GM12872 (cell line): ENCODE data around the gene CHST15.

Source experiments
- TF ChIP-seq, protein P1 (sequence below): IDR thresholded peaks from 3 replicates; pipeline ENCODE4 v1.5.1; 2011; ENCODE audit warnings: low read depth, mild to moderate bottlenecking, low read length, moderate library complexity; ENCODE audit not compliant: insufficient read depth

CHST15 gene

DNA sequence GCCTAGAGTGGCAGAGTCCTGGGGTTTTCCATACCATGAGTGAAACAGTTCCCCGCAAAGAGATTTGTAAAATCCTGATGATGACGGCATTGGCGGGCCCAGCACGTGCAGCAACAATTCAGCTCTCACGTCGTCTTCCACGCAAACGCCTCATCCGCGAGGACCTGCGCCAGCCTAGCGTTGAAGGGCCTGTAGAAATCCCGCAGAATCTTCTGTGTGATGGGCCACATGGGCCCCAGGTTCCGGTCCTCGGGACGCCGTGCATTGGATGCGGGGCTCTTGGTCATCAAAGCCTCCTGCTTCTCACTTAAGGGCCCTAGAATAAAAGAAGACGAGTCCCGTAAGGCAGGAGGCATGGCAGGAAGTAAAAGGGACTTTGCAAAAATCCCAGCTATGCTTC is 83.4 kb downstream of the CHST15 start:
- TF ChIP-seq, protein P1, sequence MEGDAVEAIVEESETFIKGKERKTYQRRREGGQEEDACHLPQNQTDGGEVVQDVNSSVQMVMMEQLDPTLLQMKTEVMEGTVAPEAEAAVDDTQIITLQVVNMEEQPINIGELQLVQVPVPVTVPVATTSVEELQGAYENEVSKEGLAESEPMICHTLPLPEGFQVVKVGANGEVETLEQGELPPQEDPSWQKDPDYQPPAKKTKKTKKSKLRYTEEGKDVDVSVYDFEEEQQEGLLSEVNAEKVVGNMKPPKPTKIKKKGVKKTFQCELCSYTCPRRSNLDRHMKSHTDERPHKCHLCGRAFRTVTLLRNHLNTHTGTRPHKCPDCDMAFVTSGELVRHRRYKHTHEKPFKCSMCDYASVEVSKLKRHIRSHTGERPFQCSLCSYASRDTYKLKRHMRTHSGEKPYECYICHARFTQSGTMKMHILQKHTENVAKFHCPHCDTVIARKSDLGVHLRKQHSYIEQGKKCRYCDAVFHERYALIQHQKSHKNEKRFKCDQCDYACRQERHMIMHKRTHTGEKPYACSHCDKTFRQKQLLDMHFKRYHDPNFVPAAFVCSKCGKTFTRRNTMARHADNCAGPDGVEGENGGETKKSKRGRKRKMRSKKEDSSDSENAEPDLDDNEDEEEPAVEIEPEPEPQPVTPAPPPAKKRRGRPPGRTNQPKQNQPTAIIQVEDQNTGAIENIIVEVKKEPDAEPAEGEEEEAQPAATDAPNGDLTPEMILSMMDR = no peak

DNA sequence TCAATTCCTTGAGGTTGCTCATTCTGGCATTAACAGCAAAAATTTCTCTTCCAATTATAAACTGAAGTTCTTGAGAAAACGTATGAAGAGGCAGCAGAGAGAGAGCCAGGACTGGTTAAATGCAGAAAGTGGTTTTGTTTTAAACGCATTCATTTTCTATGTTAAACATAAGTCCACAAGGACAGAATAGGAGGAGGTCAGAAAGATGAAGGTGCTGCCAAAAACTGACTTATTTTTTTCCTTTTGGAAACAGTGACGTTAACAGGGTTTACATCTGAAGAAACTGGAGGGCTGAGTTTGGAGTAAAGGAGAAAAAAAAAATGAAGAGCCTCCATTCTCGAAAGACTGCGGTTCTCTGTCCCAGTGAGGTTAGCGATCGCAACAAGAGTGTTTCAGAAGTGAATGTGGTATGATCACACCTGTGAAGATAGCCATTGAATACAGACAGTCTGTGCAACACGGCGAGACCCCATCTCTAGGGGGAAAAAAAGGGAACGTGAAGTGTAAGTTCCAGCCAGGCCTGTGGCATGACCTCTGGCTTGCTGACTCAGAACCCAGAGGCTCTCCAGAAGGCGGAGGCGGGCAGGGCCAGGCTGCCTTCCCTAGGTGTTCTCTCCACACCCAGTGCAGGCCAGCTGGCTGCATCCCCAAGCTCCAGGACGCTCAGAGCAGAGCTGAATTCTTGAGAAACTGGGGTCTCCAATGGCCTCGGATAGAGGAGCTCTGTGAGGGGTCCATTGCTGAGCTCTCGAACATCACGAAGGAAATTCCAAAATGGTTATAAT is 84.0 kb downstream of the CHST15 start:
- TF ChIP-seq, protein P1 = no peak

DNA sequence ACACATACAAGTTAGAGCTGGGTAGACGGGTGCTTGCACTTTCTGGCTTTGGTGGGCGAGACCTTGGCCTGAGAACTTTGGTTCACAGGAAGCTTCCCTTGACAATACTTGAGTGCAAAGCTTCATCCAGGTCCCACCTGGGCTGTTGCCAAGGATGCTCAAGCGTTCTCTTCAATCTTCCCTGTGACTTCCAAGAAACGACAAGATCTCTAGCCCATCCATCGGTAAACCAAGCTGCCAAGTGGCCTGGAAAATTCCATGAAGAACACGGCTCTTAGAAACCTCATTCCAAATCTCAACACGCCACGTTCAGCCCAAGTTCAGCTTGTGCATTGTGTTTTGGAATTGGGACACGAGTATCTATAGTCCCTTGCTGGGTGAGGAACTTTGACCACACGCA is 84.7 kb downstream of the CHST15 start:
- TF ChIP-seq, protein P1 = no peak

DNA sequence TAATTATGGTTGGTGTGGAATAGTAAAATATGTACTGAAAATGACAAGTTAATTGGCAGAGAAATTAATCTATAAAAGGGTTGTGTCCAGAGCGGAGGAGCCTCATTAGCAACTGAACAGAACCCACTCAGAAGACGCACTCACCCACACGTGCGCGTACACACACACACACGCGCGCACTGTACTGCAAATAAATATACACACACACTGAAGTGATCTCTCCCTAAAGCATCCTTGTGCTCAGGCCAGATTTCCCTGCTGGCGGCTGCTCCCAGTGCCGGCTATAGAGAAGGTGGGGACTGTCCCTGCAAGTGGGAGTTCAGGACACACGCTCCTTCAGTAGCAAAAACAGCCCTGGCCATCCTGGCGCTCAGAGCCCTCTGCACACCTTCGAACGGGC is 85.2 kb downstream of the CHST15 start:
- TF ChIP-seq, protein P1 = no peak

DNA sequence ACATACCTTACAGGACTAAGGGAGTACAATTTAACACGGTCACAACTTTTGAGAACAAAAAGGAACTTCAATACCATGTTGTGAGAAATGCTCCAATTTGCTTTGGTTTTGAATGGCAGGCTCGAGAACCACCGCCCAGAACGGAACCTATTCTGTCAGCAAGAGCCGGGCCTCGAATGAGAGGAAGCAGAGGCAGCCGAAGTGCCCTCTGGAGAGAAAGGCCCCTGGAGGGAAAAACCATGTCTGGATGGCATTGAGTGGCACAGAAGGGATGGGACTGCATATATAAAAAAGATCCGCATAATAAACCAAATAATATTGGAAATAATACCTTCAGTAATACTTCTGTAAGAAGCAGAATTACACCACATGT is 85.6 kb downstream of the CHST15 start:
- TF ChIP-seq, protein P1 = no peak

DNA sequence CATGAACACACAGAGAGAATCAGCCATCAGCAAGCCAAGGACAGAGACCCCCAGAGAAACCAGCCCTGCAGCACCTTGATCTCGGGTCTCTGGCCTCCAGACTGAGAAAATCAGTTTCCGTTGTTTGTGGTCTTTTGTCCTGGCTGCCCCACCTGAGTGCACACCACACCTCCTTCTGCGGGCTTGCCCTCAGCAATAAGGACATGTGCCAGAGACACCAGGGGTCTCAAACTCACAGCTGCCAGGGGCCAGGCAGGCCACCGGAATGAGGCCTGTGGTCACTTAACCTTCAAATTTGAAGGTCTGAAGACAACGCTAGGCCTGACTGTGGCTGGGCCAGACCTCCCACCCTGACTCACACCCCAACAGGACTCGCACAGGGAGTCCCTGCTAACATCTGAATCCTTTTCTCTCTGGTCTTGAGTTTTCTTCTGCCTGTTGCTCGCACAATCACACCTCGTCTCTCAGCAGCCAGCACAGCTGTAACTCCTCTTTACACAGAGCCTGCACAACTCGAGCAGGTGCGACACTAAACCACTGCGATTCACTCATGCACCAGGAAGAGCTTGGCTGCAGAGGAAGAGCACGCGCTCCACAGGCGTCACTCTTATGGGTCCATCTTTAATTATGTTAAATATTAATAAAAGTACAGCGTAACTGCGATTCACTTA is 86.2 kb downstream of the CHST15 start:
- TF ChIP-seq, protein P1 = no peak

DNA sequence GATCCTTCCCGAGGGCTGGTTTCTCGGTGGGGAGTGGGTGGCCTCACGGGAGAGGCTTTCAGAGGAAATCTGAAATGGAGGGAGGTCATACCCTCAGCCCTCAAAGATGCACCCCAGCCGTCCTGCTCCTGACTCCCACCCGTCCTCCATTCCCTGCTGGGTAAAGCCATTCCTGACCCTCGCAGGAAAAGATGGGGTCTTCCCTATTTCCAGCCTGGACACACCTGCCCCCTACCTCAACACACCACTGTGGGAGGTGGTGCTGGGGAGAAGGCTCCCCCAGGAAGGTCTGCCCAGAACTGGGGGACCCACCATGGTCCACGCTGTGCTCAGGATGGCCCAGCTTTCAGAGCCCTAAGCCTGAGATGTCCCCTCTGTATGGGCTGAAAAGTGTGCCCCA is 86.9 kb downstream of the CHST15 start:
- TF ChIP-seq, protein P1 = no peak
